GM10248 (cell line): ENCODE data around the gene CAMK2A.
A peak's percentile ranks its signal among the peaks of the same experiment; 100 is the strongest.

ENCODE experiments used
- CTCF ChIA-PET: fragments of 300-600 bp; sonication (Branson Sonifier 250); formaldehyde crosslinking; extraction: SDS; loops from one replicate; lab custom pipeline; 2021; ENCODE audit warnings: antibody characterized with exemption; lab: Yijun Ruan, JAX
- POLR2A ChIA-PET: fragments of 350-650 bp; sonication (Branson Sonifier 250); formaldehyde crosslinking; extraction: SDS; loops from one replicate; lab custom pipeline; 2020; ENCODE audit warnings: antibody characterized with exemption; lab: Yijun Ruan, JAX
- DNase-seq: peaks from one replicate; pipeline ENCODE4 v3.0.0; 2012; ENCODE audit errors: extremely low spot score
- CTCF ChIP-seq: IDR thresholded peaks from 2 replicates; pipeline ENCODE4 v1.5.1; 2012; ENCODE audit warnings: mild to moderate bottlenecking, low read depth; ENCODE audit errors: extremely low read depth, missing control alignments, control extremely low read depth

Gene CAMK2A

GRCh38 chr5:150178262-150178661, 111.3 kb downstream of the CAMK2A start:
- DNase-seq, result peak; percentile 50
- CTCF ChIA-PET, result interaction anchor here (1.0 to 2.3 kb wide), 3 partner anchors 13 to 17 kb away, joined by 3 to 10 read pairs (median 4); partner anchors contain the start of gene CDX1
- no peak for TF ChIP-seq CTCF
- POLR2A ChIA-PET, result no interaction called here

- POLR2A ChIA-PET, result no interaction called here
- no peak for TF ChIP-seq CTCF
- no peak for DNase-seq
- CTCF ChIA-PET, result interaction anchor here (1.0 to 2.3 kb wide), 3 partner anchors 12 to 18 kb away, joined by 3 to 10 read pairs (median 4); partner anchors contain the start of gene CDX1
Observed at GRCh38 chr5:150177721-150178120, 111.9 kb downstream of the CAMK2A start.

GRCh38 chr5:150176745-150177477, 112.7 kb downstream of the CAMK2A start:
- CTCF ChIA-PET, result interaction anchor here (1.0 to 4.1 kb wide), 7 partner anchors 12 to 343 kb away, joined by 3 to 22 read pairs (median 4); no protein-coding TSS in a partner anchor
- TF ChIP-seq CTCF, result no peak
- POLR2A ChIA-PET, result no interaction called here
- DNase-seq, result no peak

- ChIA-PET CTCF (interaction anchor here (0.8 to 4.1 kb wide), 18 partner anchors 9 to 176 kb away, joined by 3 to 22 read pairs (median 4); no protein-coding TSS in a partner anchor), POLR2A (no interaction called here)
- peak; percentile 59 for DNase-seq
- peak; percentile 45 for TF ChIP-seq CTCF
Observed at GRCh38 chr5:150175536-150175935, 114.0 kb downstream of the CAMK2A start.

- ChIA-PET CTCF (interaction anchor here (0.8 to 4.1 kb wide), 17 partner anchors 12 to 176 kb away, joined by 3 to 22 read pairs (median 3); no protein-coding TSS in a partner anchor), POLR2A (no interaction called here)
- no peak for TF ChIP-seq CTCF
- DNase-seq, result no peak
Observed at GRCh38 chr5:150175076-150175475, 114.5 kb downstream of the CAMK2A start.

GRCh38 chr5:150174285-150174684, 115.3 kb downstream of the CAMK2A start:
- no peak for DNase-seq
- CTCF ChIA-PET, result interaction anchor here (1.1 to 4.1 kb wide), 8 partner anchors 10 to 177 kb away, joined by 3 to 22 read pairs (median 3); no protein-coding TSS in a partner anchor
- POLR2A ChIA-PET, result no interaction called here
- no peak for TF ChIP-seq CTCF
